ENCODE results near the gene TDRKH.
"Not testable (repeated sequence)": the region's sequence is repeated elsewhere in the genome, so short reads cannot be mapped to it uniquely, and the experiment has no call there.

TDRKH gene

GRCh38 chr1:151760597-151761385 is 29.5 kb downstream of the TDRKH start:
- no peak for DNase-seq

GRCh38 chr1:151759241-151759640 is 31.1 kb downstream of the TDRKH start:
- DNase-seq = no peak

- DNase-seq = no peak
Observed at GRCh38 chr1:151756291-151756690, 34.0 kb downstream of the TDRKH start.

GRCh38 chr1:151741516-151741915 is 48.8 kb downstream of the TDRKH start:
- DNase-seq = no peak

GRCh38 chr1:151739590-151740355 is 50.5 kb downstream of the TDRKH start:
- no peak for DNase-seq

- DNase-seq = no peak
Observed at GRCh38 chr1:151737479-151737878, 52.8 kb downstream of the TDRKH start.

GRCh38 chr1:151737026-151737425 is 53.3 kb downstream of the TDRKH start:
- DNase-seq = no peak

GRCh38 chr1:151733995-151734394 is 56.3 kb downstream of the TDRKH start:
- DNase-seq = not testable (repeated sequence)

- DNase-seq = no peak
Observed at GRCh38 chr1:151733126-151733525, 57.2 kb downstream of the TDRKH start.

GRCh38 chr1:151729966-151730291 is 60.4 kb downstream of the TDRKH start:
- no peak for DNase-seq

GRCh38 chr1:151729157-151729965 is 60.9 kb downstream of the TDRKH start:
- no peak for DNase-seq

GRCh38 chr1:151728151-151729054 is 61.9 kb downstream of the TDRKH start:
- no peak for DNase-seq

- no peak for DNase-seq
Observed at GRCh38 chr1:151723726-151724370, 66.5 kb downstream of the TDRKH start.

All from activated effector memory CD4-positive, alpha-beta T cell treated with anti-CD3 and anti-CD28 coated beads, Interleukin-2, amount 50 U/mL, for 16 hours (primary cell).